GM19452 (cell line): Measurements from ENCODE around the gene C8G.

Experiments
- ATAC-seq: cut with Tn5 transposase; IDR thresholded peaks from one replicate; pipeline ENCODE4 v1.9.1; 2021; ENCODE audit not compliant: unreplicated experiment

Gene C8G

GRCh38 chr9:136920069-136920468 lies 25.0 kb upstream of the C8G start:
- no peak for ATAC-seq

DNA sequence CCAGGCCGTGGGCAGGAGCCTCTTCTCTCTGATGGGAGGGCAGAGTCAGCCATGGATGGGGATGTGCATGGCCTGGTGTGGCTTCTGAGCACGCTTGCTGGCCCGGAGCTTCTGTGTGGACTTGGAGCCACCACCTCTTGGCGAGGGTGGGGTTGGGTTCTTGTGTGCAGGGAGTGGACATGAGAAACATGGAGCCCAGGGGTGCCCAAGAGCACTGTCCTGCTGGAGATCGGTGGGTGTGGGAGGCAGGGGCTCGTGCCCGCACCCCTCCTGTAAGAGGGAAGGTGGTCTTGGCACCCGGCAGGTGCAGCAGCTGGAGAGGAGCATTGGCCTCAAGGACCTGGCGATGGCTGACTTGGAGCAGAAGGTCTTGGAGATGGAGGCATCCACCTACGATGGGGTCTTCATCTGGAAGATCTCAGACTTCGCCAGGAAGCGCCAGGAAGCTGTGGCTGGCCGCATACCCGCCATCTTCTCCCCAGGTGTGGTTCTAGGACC lies 24.3 kb upstream of the C8G start:
- no peak for ATAC-seq

DNA sequence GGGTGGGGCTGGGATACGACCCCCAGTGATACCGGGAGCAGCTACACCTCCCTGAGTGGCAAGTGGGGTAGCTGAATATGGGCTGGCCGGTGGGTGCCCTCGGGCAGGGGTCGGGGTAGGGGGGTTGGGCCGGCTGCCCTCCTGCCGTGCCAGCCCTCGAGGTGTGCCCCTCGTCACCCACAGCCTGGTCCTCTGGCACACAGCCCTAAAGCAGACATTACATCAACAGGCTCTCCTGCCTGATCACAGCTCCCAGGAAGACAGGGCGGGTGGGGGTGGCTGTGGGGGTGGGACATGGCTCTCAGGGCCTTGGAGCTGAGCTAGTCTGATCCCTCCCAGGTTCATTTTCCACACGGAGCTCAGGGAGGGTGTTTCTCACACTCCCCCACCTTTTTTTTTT lies 23.7 kb upstream of the C8G start:
- no peak for ATAC-seq

- ATAC-seq, result no peak
Observed at GRCh38 chr9:136921718-136922117, 23.3 kb upstream of the C8G start.

DNA sequence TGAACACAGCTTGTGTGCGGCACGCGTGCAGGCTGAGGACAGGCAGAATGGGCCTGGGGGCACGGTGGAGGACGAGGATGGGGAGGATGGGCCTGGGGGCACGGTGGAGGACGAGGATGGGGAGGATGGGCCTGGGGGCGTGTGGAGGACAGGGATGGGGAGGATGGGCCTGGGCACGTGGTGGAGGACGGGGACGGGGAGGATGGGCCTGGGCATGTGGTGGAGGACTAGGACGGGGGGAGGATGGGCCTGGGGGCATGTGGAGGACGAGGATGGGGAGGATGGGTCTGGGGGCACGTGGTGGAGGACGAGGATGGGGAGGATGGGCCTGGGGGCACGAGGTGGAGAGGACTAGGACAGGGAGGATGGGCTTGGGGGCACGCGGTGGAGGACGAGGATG lies 22.5 kb upstream of the C8G start:
- no peak for ATAC-seq

- no peak for ATAC-seq
Observed at GRCh38 chr9:136923881-136924280, 21.2 kb upstream of the C8G start.

- no peak for ATAC-seq
Observed at GRCh38 chr9:136925414-136926153, 19.5 kb upstream of the C8G start.

DNA sequence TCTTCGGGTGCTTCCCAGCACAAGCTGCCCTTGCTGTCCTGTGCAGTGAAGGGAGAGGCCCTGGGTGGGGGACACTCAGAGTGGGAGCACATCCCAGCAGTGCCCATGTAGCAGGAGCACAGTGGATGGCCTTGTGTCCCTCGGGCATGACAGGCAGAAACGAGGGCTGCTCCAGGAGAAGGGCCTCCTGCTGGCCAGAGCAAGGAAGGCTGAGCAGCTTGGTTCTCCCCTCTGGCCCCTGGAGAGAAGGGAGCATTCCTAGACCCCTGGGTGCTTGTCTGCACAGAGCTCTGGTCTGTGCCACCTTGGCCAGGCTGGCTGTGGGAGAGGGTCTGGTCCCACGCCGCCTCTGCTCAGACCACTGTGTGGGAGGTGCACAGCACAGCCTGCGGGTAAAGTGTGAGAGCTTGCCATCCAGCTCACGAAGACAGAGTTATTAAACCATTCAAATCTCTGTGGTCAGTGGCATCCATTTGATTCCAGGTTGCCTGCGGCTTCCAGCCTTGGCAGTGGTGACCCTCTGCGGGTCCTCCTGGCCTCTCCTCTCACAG lies 18.8 kb upstream of the C8G start:
- no peak for ATAC-seq

DNA sequence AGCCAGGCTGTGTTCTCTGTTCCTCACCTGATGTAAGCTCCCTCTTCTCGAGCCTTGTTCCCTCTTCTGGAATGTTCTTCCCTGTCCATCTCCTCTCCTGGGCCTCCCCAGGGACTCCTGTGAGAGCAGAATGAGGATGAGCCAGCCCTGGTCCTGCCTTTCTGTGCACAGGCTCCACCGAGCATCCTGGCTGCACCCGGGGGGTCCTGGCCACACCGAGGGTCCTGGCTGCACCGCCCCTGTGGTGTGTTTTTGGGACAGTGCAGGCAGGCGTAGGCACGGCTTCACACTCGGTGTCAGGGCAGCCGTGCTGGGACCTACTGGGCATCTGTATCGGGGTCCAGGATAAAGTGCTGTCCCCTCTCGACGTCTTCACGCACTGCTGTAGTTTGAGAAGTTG lies 18.3 kb upstream of the C8G start:
- ATAC-seq, result no peak

GRCh38 chr9:136927343-136928271 lies 17.4 kb upstream of the C8G start:
- ATAC-seq, result no peak

DNA sequence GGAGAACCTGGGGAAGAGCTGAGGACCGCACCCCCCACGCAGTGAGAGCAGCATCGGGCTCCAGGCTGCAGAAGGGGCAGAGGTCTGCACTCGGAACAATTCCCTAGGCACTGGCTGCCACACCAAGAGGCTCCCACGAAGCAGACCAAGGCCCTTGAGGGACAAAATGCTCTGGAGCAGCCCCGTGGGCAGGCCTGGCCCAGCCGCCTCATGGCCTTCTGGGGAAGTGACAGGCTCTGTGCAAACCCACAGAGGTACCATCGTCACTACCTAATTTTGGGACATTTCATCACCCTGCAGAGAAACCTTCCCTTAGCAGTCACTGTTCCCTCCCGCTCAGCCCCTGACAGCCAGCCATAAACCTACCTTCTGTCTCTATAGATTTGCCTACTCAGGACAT lies 16.5 kb upstream of the C8G start:
- no peak for ATAC-seq

DNA sequence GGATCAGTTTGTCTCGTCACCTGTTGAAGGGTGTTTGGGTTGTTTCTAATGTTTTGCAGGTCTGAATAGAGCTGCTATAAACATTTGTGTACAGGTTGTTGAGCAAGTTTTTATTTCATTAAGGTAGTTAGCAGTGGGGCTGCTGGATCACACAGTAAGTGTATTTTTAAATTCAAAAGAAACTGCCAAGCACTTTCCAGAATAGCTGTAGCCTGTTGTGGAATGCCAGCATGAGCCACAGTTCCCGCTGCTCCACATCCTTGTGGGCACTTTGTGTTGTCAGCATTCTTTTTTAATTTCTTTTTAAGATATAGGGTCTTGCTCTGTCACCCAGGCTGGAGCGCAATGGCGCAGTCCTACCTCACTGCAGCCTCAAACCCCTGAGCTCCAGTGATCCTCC lies 15.0 kb upstream of the C8G start:
- no peak for ATAC-seq

GRCh38 chr9:136931611-136932130 lies 13.4 kb upstream of the C8G start:
- no peak for ATAC-seq

- no peak for ATAC-seq
Observed at GRCh38 chr9:136934277-136934676, 10.8 kb upstream of the C8G start.

GRCh38 chr9:136935651-136936050 lies 9.4 kb upstream of the C8G start:
- ATAC-seq, result no peak

DNA sequence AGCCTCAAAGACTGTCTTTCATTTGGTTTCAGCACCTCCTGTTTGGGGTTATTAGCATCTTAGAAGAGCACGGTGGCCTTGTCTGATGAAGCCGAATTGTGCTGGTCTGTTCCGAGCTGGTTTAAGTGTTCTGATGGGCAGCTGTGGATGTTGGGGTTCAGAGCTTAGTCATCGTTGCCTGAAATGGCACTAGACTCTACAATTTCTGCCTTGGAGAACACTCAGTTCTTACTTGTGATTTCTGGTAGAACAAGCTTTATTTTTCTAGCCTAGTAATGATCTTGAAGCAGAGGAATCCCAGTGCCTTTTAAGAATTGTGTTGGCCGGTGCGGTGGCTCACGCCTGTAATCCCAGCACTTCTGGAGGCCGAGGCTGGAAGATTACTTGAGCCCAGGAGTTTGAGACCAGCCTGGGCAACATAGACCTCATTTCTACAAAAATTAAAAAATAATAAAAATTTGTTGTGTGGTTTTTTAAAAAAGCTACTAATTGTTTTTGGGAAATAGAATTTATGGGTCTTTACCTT lies 8.3 kb upstream of the C8G start:
- no peak for ATAC-seq

DNA sequence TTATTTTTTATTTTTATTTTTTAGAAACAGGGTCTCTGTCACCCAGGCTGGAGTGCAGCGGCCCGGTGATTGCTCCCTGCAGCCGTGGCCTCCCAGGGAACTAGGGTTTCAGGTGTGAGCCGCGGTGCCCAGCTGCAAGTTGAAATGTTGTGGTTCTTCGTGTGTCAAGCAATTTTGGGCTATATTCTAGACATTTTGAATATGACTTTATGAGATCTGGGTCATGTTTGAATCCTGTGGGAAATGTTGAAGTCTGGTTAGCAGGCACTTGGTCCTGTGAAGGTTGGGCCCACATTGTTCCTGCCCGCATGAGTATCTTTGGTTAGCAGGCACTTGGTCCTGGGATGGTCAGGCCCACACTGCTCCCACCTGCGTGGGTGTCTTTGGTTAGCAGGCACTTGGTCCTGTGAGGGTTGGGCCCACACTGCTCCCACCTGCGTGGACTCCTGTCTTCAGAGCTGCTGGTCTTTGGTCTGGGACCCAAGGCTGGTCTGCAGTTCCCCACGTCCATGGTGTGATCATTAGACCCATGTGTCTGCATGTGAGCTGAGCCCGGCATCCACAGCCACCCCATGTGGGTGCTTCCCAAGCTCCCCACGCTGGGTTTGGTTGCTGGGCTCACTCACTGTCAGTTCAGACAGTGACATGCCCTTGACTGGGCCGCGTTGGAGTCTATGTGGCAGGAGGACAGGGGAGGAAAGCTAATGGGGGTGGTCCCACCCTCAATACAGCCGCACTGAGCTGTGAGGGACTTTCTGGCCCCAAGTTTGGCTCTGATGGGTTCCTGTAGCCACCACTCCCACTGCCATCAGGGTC lies 7.6 kb upstream of the C8G start:
- no peak for ATAC-seq

DNA sequence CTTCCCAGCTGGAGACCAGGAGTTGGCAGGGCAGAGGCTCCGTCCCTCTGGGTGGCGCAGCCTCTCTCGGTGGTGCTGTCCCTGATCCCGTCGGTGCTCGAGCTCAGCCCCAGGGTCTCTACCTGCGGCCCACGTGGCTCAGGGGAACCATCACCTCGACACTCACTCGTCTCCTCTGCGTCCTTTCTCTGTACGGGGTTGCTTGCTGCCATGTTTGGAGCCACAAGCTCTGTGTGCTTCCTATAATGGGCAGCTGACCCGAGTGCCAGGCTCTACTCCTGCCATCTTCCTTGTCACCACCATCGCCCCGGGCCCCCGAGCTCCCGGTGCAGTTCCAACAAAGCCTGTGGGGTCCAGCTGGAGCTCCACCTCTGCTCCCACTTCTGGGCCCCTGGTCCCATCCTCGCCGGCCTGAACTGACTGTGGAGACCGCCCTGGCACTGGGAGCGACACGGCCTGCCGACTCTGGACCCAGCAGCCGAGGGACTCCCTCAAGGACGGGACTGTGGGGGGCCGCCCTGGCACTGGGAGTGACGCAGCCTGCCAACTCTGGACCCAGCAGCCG lies 5.5 kb upstream of the C8G start:
- ATAC-seq, result no peak

DNA sequence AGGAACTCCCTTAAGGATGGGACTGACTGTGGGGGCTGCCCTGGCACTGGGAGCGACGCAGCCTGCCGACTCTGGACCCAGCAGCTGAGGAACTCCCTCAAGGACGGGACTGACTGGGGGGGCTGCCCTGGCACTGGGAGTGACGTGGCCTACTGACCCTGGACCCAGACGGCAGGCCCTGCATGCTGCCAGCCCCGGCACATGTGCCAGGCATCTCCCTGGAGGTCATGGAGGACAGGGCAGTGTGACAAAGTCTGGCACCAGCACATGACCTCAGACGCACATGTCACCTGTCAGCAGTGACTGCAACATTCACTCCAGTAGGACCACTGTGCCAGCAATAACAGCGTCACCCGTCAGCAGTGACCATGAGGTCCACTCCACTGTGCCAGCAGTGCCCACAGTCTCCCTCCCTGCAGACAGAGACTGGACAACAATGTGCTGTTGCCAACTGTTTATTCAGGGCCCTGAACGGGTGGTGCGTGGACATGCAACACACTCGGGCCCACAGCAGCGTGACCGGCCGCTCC lies 5.0 kb upstream of the C8G start:
- ATAC-seq, result no peak
